Fibroblast of lung (primary cell): Measurements from ENCODE around the gene HNRNPA3.

Experiments
- CTCF ChIP-seq, 2 donors: IDR thresholded peaks in 1 of 2; conservative IDR thresholded peaks in 1 of 2; 1 replicate in 1 of 2; 2 replicates in 1 of 2; pipeline ENCODE4 v1.5.1; 2011 to 2012; ENCODE audit warnings: low read length in 2 of 2, control low read depth in 1 of 2, inconsistent platforms in 1 of 2, low read depth in 1 of 2, mild to moderate bottlenecking in 1 of 2
- EZH2 ChIP-seq: IDR thresholded peaks from 2 replicates; pipeline ENCODE4 v1.5.1; 2012; ENCODE audit warnings: low read length, control low read depth, mild to moderate bottlenecking; ENCODE audit errors: missing control alignments

- TF ChIP-seq CTCF (conservative IDR thresholded peaks at IDR 0.05 in 1 of 2, IDR thresholded peaks at IDR 0.05 in 1 of 2; ENCODE audit: low read depth in 1 of 2, low read length in 2 of 2) (no peak), EZH2 (no peak)
These were observed 25.3 kb downstream of the HNRNPA3 start for GRCh38 chr2:177237932-177238331.
